IMR-90 (cell line): ENCODE data around the gene GDPD3. TPM values are rescaled to one million over a fixed set of nuclear protein-coding genes. Genes with fewer than 3 reads are reported as not detected.

ENCODE experiments used
- ATAC-seq: fragments of 200-7000 bp; cut with Tn5 transposase; 2 replicates; pipeline ENCODE4 v1.9.1; 2020; ENCODE audit warnings: low read depth, mild to moderate bottlenecking, moderate library complexity
- BruUV-seq: library from RNA; stranded (reverse); fragments of 400-500 nt; replicated peaks from 2 replicates; lab custom pipeline; 2021; lab: Mats Ljungman, UMichigan
- CTCF ChIA-PET: fragments of 300-600 bp; formaldehyde crosslinking; extraction: SDS; loops from one replicate; lab custom pipeline; 2021; ENCODE audit warnings: antibody characterized with exemption; lab: Yijun Ruan, JAX
- POLR2A ChIA-PET: fragments of 300-600 bp; sonication (Branson Sonifier 250); formaldehyde crosslinking; loops from one replicate; lab custom pipeline; 2022; ENCODE audit warnings: antibody characterized with exemption; ENCODE audit not compliant: unreplicated experiment; lab: Charles Lee
- DNase-seq: peaks from one replicate; pipeline ENCODE4 v3.0.0; 2013
- H2AFZ ChIP-seq: replicated peaks from 2 replicates; pipeline ENCODE3; 2013; ENCODE audit warnings: low read length, mild to moderate bottlenecking; ENCODE audit not compliant: poor library complexity
- H2AK5ac ChIP-seq: 2 replicates; pipeline ENCODE4 v1.6.1; 2013; ENCODE audit warnings: low read depth, low read length, inconsistent platforms
- H2AK9ac ChIP-seq: replicated peaks from 2 replicates; pipeline ENCODE3; 2013; ENCODE audit warnings: mild to moderate bottlenecking, low read depth, low read length, moderate library complexity; ENCODE audit not compliant: poor library complexity
- H2BK120ac ChIP-seq: 2 replicates; pipeline ENCODE4 v1.6.1; 2013; ENCODE audit warnings: low read depth, low read length, inconsistent platforms
- H2BK15ac ChIP-seq: 3 replicates; pipeline ENCODE4 v1.6.1; 2013; ENCODE audit warnings: low read depth, low read length, inconsistent platforms
- H2BK20ac ChIP-seq: 2 replicates; pipeline ENCODE4 v1.6.1; 2013; ENCODE audit warnings: low read depth, mild to moderate bottlenecking, inconsistent platforms, low read length, moderate library complexity
- H2BK5ac ChIP-seq: 2 replicates; pipeline ENCODE4 v1.6.1; 2013; ENCODE audit warnings: mild to moderate bottlenecking, low read depth, low read length, inconsistent platforms; ENCODE audit not compliant: poor library complexity, severe bottlenecking
- H3K14ac ChIP-seq: replicated peaks from 2 replicates; pipeline ENCODE4 v1.6.1; 2013; ENCODE audit warnings: low read depth, low read length, inconsistent platforms
- H3K18ac ChIP-seq: 2 replicates; pipeline ENCODE4 v1.6.1; 2013; ENCODE audit warnings: low read depth, low read length, control low read depth
- H3K23ac ChIP-seq: 2 replicates; pipeline ENCODE4 v1.6.1; 2013; ENCODE audit warnings: low read depth, low read length, inconsistent platforms
- H3K27ac ChIP-seq: 2 replicates; pipeline ENCODE4 v1.5.1; 2013; ENCODE audit warnings: mild to moderate bottlenecking, control low read depth, low read length; ENCODE audit not compliant: insufficient read depth
- H3K27me3 ChIP-seq: 2 replicates; pipeline ENCODE4 v1.6.1; 2013; ENCODE audit warnings: low read length; ENCODE audit not compliant: control insufficient read depth, insufficient read depth
- H3K36me3 ChIP-seq: 2 replicates; pipeline ENCODE4 v1.6.1; 2013; ENCODE audit warnings: low read length, mixed read lengths; ENCODE audit not compliant: control insufficient read depth, insufficient read depth
- H3K4ac ChIP-seq: 2 replicates; pipeline ENCODE4 v1.6.1; 2013; ENCODE audit warnings: low read depth, low read length, inconsistent platforms
- H3K4me1 ChIP-seq: 2 replicates; pipeline ENCODE4 v1.6.1; 2013; ENCODE audit warnings: low read length, mixed read lengths; ENCODE audit not compliant: control insufficient read depth, insufficient read depth
- H3K4me2 ChIP-seq: 2 replicates; pipeline ENCODE4 v1.6.1; 2013; ENCODE audit warnings: low read depth, mild to moderate bottlenecking, control low read depth, low read length, moderate library complexity
- H3K4me3 ChIP-seq: 2 replicates; pipeline ENCODE4 v1.5.1; 2013; ENCODE audit warnings: low read depth, mild to moderate bottlenecking, control low read depth, low read length, moderate library complexity; ENCODE audit not compliant: insufficient read depth
- H3K56ac ChIP-seq: 2 replicates; pipeline ENCODE4 v1.6.1; 2013; ENCODE audit warnings: low read length, inconsistent platforms; ENCODE audit not compliant: insufficient read depth; ENCODE audit errors: extremely low read depth
- H3K79me1 ChIP-seq, 2 experiments: 2 replicates each; pipeline ENCODE4 v1.6.1; 2013; ENCODE audit warnings: low read length in 2 of 2, inconsistent platforms in 1 of 2, low read depth in 1 of 2
- H3K9ac ChIP-seq: 2 replicates; pipeline ENCODE4 v1.6.1; 2013; ENCODE audit warnings: low read depth, low read length, control low read depth
- H3K9me1 ChIP-seq: 2 replicates; pipeline ENCODE4 v1.6.1; 2013; ENCODE audit warnings: low read length, inconsistent platforms; ENCODE audit not compliant: insufficient read depth
- H3K9me3 ChIP-seq: 2 replicates; pipeline ENCODE4 v1.6.1; 2013; ENCODE audit warnings: low read length; ENCODE audit not compliant: control insufficient read depth, insufficient read depth
- H4K20me1 ChIP-seq: 2 replicates; pipeline ENCODE4 v1.6.1; 2013; ENCODE audit warnings: low read length, inconsistent platforms; ENCODE audit not compliant: insufficient read depth
- H4K5ac ChIP-seq: 2 replicates; pipeline ENCODE4 v1.6.1; 2013; ENCODE audit warnings: mild to moderate bottlenecking, low read depth, low read length, control low read depth
- H4K8ac ChIP-seq, 2 experiments: 2 replicates each; pipeline ENCODE4 v1.6.1; 2013; ENCODE audit warnings: low read depth in 2 of 2, low read length in 2 of 2, control low read depth in 1 of 2, inconsistent platforms in 1 of 2
- H4K91ac ChIP-seq: 2 replicates; pipeline ENCODE4 v1.6.1; 2013; ENCODE audit warnings: low read depth, low read length, inconsistent platforms; ENCODE audit not compliant: insufficient read depth
- BHLHE40 ChIP-seq: fragments of 150-350 bp; IDR thresholded peaks from 2 replicates; pipeline ENCODE4 v1.6.1; 2016; ENCODE audit warnings: mild to moderate bottlenecking, low read depth, low read length
- CEBPB ChIP-seq: IDR thresholded peaks from 2 replicates; pipeline ENCODE4 v1.6.1; 2012; ENCODE audit warnings: low read depth, low read length, improper control_type of control experiment
- CHD1 ChIP-seq: IDR thresholded peaks from 2 replicates; pipeline ENCODE4 v1.6.1; 2012; ENCODE audit warnings: low read depth, low read length, improper control_type of control experiment
- ELK1 ChIP-seq: fragments of 150-350 bp; IDR thresholded peaks from 2 replicates; pipeline ENCODE4 v1.6.1; 2016; ENCODE audit warnings: low read depth, mild to moderate bottlenecking, low read length, moderate library complexity, borderline replicate concordance
- FOS ChIP-seq: fragments of 150-350 bp; IDR thresholded peaks from 2 replicates; pipeline ENCODE4 v1.6.1; 2016; ENCODE audit warnings: low read depth, low read length
- MAFK ChIP-seq: IDR thresholded peaks from 2 replicates; pipeline ENCODE4 v1.6.1; 2012; ENCODE audit warnings: low read depth, low read length, improper control_type of control experiment
- MAZ ChIP-seq: IDR thresholded peaks from 2 replicates; pipeline ENCODE4 v1.6.1; 2012; ENCODE audit warnings: low read depth, mild to moderate bottlenecking, low read length, improper control_type of control experiment, moderate library complexity, borderline replicate concordance
- MXI1 ChIP-seq: IDR thresholded peaks from 2 replicates; pipeline ENCODE4 v1.6.1; 2012; ENCODE audit warnings: low read depth, mild to moderate bottlenecking, low read length, moderate library complexity, borderline replicate concordance
- NFE2L2 ChIP-seq: fragments of 150-350 bp; IDR thresholded peaks from 2 replicates; pipeline ENCODE4 v1.6.1; 2016; ENCODE audit warnings: low read depth, mild to moderate bottlenecking, low read length
- POLR2A ChIP-seq: IDR thresholded peaks from 2 replicates; pipeline ENCODE4 v1.6.1; 2012; ENCODE audit warnings: mild to moderate bottlenecking, low read depth, low read length
- RAD21 ChIP-seq: IDR thresholded peaks from 2 replicates; pipeline ENCODE4 v1.6.1; 2012; ENCODE audit warnings: low read length, improper control_type of control experiment
- RCOR1 ChIP-seq: IDR thresholded peaks from 2 replicates; pipeline ENCODE4 v1.6.1; 2012; ENCODE audit warnings: mild to moderate bottlenecking, low read length, improper control_type of control experiment; ENCODE audit not compliant: insufficient replicate concordance
- RFX5 ChIP-seq: IDR thresholded peaks from 2 replicates; pipeline ENCODE4 v1.8.0; 2012; ENCODE audit warnings: low read depth, mild to moderate bottlenecking, low read length, moderate library complexity
- SMC3 ChIP-seq: fragments of 150-350 bp; IDR thresholded peaks from 2 replicates; pipeline ENCODE4 v1.6.1; 2016; ENCODE audit warnings: low read depth, mild to moderate bottlenecking, antibody characterized with exemption, low read length, moderate library complexity
- WGBS, 2 experiments: methylation state at CpG; one replicate each; pipeline versions ENCODE4 v1.1.5 to v1.1.7; 2013; ENCODE audit warnings: missing lambda C conversion rate in 2 of 2; ENCODE audit not compliant: insufficient read length in 1 of 2; ENCODE audit errors: extremely low coverage in 2 of 2; 5-methylcytosine and 5-hydroxymethylcytosine counted together
- dilution Hi-C: fragments of 300-500 bp; cut with HindIII; formaldehyde crosslinking; loops from one replicate; pipeline ENCODE4 v1.14.3; 2018; ENCODE audit warnings: low sequenced_read_pairs; ENCODE audit not compliant: unreplicated experiment
- in situ Hi-C: fragments of 300-500 bp; cut with MboI; formaldehyde crosslinking; loops from 3 replicates; pipeline ENCODE4 v1.14.3; 2019; ENCODE audit warnings: low sequenced_read_pairs, inconsistent platforms, mixed read lengths
- intact Hi-C: fragments of 100-400 bp; cut with micrococcal nuclease; formaldehyde crosslinking; loops from 2 replicates; pipeline ENCODE4 v1.10.0; 2022
- polyA plus RNA-seq, 3 experiments: library from polyadenylated mRNA; depleted of rRNA; stranded (reverse); fragments of >200 nt; gene quantifications; 2 replicates each; pipeline ENCODE4 v1.2.3, GENCODE V29; 2012; ENCODE audit warnings: low replicate concordance in 1 of 3
- total RNA-seq: library from RNA; depleted of rRNA; stranded (reverse); fragments of >200 nt; gene quantifications from 2 replicates; pipeline ENCODE4 v1.2.3, GENCODE V29; 2012
- TF ChIP-seq, protein P1 (sequence below): fragments of 150-350 bp; IDR thresholded peaks from 2 replicates; pipeline ENCODE4 v1.6.1; 2017; ENCODE audit warnings: mild to moderate bottlenecking, antibody characterized with exemption, low read length, low read depth
- TF ChIP-seq, protein P2 (sequence below): conservative IDR thresholded peaks from 2 replicates; pipeline ENCODE4 v1.5.1; 2012; ENCODE audit warnings: mild to moderate bottlenecking, low read depth, low read length, improper control_type of control experiment

Gene GDPD3
- total and polyA plus RNA-seq, 2 of the 4 experiments (the other 2 are of a cell fraction) = under 0.01 to 19.5 TPM

DNA sequence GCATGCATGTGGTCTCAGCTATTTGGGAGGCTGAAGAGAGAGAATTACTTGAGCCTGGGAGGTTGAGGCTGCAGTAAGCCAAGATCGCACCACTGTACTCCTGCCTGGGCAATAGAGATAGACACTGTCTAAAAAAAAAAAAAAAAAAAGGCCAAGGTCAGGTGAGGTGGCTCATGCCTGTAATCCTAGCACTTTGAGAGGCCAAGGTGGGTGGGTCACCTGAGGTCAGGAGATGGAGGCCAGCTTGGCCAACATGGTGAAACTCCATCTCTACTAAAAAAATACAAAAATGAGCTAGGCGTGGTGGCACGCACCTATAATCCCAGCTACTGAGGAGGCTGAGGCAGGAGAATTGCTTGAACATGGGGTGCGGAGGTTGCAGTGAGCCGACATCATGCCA, 41.9 kb upstream of the GDPD3 start:
- no peak overlapping the region for H2BK15ac ChIP-seq
- no peak overlapping the region for H2AK5ac ChIP-seq
- no peak for DNase-seq
- H3K9ac ChIP-seq = no peak overlapping the region
- H2BK120ac ChIP-seq = no peak overlapping the region
- BruUV-seq = no TSS peak
- in situ Hi-C loops (no loop called here), dilution Hi-C loops (no loop called here), intact Hi-C loops (no loop called here)
- no peak overlapping the region for H3K18ac ChIP-seq
- no peak overlapping the region for H2BK20ac ChIP-seq
- H4K5ac ChIP-seq = no peak overlapping the region
- H3K4me3 ChIP-seq = no peak overlapping the region
- H4K20me1 ChIP-seq = no peaks in the 10 kb centered on the region
- no peak overlapping the region for H3K23ac ChIP-seq
- H4K91ac ChIP-seq = no peak overlapping the region
- H3K4me2 ChIP-seq = no peak overlapping the region
- peaks cover 1% of the 10 kb centered on the region; the same call in 1 of the 2 replicates for H3K9me3 ChIP-seq
- no peaks in the 10 kb centered on the region for H3K79me1 ChIP-seq
- TF ChIP-seq BHLHE40 (no peak), MAFK (no peak), CHD1 (no peak), POLR2A (no peak), FOS (no peak), CEBPB (no peak), RCOR1 (no peak), NFE2L2 (no peak), MAZ (no peak), RFX5 (no peak), ELK1 (no peak), MXI1 (no peak), SMC3 (no peak), RAD21 (no peak)
- TF ChIP-seq, protein P1, sequence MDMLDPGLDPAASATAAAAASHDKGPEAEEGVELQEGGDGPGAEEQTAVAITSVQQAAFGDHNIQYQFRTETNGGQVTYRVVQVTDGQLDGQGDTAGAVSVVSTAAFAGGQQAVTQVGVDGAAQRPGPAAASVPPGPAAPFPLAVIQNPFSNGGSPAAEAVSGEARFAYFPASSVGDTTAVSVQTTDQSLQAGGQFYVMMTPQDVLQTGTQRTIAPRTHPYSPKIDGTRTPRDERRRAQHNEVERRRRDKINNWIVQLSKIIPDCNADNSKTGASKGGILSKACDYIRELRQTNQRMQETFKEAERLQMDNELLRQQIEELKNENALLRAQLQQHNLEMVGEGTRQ = no peak
- TF ChIP-seq, protein P2, sequence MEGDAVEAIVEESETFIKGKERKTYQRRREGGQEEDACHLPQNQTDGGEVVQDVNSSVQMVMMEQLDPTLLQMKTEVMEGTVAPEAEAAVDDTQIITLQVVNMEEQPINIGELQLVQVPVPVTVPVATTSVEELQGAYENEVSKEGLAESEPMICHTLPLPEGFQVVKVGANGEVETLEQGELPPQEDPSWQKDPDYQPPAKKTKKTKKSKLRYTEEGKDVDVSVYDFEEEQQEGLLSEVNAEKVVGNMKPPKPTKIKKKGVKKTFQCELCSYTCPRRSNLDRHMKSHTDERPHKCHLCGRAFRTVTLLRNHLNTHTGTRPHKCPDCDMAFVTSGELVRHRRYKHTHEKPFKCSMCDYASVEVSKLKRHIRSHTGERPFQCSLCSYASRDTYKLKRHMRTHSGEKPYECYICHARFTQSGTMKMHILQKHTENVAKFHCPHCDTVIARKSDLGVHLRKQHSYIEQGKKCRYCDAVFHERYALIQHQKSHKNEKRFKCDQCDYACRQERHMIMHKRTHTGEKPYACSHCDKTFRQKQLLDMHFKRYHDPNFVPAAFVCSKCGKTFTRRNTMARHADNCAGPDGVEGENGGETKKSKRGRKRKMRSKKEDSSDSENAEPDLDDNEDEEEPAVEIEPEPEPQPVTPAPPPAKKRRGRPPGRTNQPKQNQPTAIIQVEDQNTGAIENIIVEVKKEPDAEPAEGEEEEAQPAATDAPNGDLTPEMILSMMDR = no peak
- CTCF ChIA-PET = no interaction called here
- ATAC-seq = no peak
- H3K4ac ChIP-seq = no peak overlapping the region
- H3K9me1 ChIP-seq = no peaks in the 10 kb centered on the region
- H2BK5ac ChIP-seq = no peak overlapping the region
- H2AFZ ChIP-seq = no peak overlapping the region
- no peaks in the 10 kb centered on the region for H3K4me1 ChIP-seq
- H3K27ac ChIP-seq = no peak overlapping the region
- no peaks in the 10 kb centered on the region for H3K36me3 ChIP-seq
- no CpG with 5 or more reads among the region's 5 CpGs for WGBS, 2 experiments
- POLR2A ChIA-PET = no interaction called here
- no peak overlapping the region for H3K56ac ChIP-seq
- H2AK9ac ChIP-seq = no peak overlapping the region
- H3K27me3 ChIP-seq = no peaks in the 10 kb centered on the region; the same call in 1 of the 2 replicates
- H4K8ac ChIP-seq = no peak overlapping the region
- H3K14ac ChIP-seq = no peak overlapping the region
